Breast epithelium (tissue), 3 donors: ENCODE results near the gene OR2F2.

Experiments used
- POLR2AphosphoS5 ChIP-seq, 3 donors: sonication (generic); formaldehyde crosslinking; IDR thresholded peaks; one replicate each; pipeline ENCODE4 v1.6.1; 2017; ENCODE audit warnings: antibody characterized with exemption in 3 of 3
- TF ChIP-seq, protein P1 (sequence below), 3 donors: fragments of 450-650 bp; IDR thresholded peaks; one replicate each; pipeline ENCODE4 v1.5.1; 2016 to 2017; ENCODE audit warnings: antibody characterized with exemption in 3 of 3, mild to moderate bottlenecking in 3 of 3, moderate library complexity in 3 of 3

GRCh38 chr7:143979359-143979758 lies 44.3 kb downstream of the OR2F2 start:
- TF ChIP-seq, protein P1, sequence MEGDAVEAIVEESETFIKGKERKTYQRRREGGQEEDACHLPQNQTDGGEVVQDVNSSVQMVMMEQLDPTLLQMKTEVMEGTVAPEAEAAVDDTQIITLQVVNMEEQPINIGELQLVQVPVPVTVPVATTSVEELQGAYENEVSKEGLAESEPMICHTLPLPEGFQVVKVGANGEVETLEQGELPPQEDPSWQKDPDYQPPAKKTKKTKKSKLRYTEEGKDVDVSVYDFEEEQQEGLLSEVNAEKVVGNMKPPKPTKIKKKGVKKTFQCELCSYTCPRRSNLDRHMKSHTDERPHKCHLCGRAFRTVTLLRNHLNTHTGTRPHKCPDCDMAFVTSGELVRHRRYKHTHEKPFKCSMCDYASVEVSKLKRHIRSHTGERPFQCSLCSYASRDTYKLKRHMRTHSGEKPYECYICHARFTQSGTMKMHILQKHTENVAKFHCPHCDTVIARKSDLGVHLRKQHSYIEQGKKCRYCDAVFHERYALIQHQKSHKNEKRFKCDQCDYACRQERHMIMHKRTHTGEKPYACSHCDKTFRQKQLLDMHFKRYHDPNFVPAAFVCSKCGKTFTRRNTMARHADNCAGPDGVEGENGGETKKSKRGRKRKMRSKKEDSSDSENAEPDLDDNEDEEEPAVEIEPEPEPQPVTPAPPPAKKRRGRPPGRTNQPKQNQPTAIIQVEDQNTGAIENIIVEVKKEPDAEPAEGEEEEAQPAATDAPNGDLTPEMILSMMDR (IDR thresholded peaks at IDR 0.05), result no peak
- TF ChIP-seq POLR2AphosphoS5 (IDR thresholded peaks at IDR 0.05), result no peak
